ENCODE data around the gene VDAC2. TPM values are rescaled to one million over a fixed set of nuclear protein-coding genes. Genes with fewer than 3 reads are reported as not detected.
A peak's percentile ranks its signal among the peaks of the same experiment; 100 is the strongest.

Gene VDAC2
- total RNA-seq, 4 donors from 2014 or later, result 118 to 152 (median 138) TPM

DNA sequence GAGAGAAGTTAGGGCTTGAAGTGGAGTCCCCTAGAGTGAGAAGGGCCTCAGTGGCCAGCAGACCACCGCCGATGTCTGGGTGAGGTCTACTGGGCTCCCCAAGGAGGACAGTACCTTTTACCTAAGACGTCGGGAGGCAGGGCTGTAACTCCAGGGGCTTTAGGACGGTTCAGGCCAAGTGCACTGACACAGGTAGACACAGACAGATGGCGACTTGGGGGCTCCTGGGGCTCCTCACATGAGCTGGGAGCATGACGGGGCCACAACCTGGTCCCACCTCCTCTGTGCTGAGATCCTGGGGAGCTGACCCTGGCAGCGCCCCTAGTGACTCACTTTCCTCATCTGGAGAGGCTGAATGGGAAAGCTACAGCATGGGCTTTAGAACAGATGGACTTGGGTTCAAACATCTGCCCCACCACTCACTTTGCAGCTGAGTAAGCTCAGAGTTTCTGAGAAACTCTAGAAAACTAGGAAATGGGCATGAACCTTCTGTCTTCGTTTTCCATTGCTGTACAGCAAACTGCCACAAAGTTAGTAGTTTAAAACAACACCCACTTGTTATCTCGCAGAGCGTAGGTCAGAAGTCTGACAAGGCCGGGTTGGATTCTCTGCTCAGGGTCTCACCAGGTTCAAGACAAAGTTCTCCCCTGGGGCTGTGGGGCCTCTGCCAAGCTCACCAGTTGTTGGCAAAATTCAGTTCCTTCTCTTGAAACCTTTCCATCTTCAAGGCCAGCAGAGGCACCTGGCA is 29.9 kb downstream of the VDAC2 start:
- Histone ChIP-seq H3K4me1 (peaks cover 0 to 33% (median 4%) of the 10 kb centered on the region in 4 donors), H3K27ac (no peak overlapping the region), H3K27me3 (no peaks in the 10 kb centered on the region), H3K9me3 (no peaks in the 10 kb centered on the region), H3K4me3 (no peak overlapping the region), H3K36me3 (no peaks in the 10 kb centered on the region)
- TF ChIP-seq, protein P1, sequence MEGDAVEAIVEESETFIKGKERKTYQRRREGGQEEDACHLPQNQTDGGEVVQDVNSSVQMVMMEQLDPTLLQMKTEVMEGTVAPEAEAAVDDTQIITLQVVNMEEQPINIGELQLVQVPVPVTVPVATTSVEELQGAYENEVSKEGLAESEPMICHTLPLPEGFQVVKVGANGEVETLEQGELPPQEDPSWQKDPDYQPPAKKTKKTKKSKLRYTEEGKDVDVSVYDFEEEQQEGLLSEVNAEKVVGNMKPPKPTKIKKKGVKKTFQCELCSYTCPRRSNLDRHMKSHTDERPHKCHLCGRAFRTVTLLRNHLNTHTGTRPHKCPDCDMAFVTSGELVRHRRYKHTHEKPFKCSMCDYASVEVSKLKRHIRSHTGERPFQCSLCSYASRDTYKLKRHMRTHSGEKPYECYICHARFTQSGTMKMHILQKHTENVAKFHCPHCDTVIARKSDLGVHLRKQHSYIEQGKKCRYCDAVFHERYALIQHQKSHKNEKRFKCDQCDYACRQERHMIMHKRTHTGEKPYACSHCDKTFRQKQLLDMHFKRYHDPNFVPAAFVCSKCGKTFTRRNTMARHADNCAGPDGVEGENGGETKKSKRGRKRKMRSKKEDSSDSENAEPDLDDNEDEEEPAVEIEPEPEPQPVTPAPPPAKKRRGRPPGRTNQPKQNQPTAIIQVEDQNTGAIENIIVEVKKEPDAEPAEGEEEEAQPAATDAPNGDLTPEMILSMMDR (IDR thresholded peaks at IDR 0.05), result no peak
- TF ChIP-seq POLR2A (IDR thresholded peaks at IDR 0.05), result no peak
- no peak for DNase-seq

DNA sequence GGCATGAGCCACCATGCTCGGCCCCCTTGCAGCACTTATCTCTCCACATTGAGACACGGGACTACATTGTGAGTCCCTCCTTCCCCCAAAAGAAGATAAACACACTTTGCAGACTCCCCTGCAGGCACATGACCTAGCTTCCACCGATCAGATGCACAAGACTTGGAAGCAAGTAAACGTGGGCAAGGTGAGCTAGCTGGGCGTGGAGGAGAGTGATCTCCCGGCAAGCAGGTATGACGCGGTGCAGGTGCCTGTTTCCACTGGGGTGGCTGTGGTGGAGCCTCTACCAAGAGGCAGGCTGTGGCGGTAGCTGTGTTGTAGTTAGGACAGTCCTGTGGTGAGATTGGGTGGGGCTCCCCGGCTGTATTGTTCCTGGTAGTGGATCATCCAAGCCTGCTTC is 32.8 kb downstream of the VDAC2 start:
- peak overlapping the region in 1 of 4 donors; percentile 33 for H3K27ac ChIP-seq

DNA sequence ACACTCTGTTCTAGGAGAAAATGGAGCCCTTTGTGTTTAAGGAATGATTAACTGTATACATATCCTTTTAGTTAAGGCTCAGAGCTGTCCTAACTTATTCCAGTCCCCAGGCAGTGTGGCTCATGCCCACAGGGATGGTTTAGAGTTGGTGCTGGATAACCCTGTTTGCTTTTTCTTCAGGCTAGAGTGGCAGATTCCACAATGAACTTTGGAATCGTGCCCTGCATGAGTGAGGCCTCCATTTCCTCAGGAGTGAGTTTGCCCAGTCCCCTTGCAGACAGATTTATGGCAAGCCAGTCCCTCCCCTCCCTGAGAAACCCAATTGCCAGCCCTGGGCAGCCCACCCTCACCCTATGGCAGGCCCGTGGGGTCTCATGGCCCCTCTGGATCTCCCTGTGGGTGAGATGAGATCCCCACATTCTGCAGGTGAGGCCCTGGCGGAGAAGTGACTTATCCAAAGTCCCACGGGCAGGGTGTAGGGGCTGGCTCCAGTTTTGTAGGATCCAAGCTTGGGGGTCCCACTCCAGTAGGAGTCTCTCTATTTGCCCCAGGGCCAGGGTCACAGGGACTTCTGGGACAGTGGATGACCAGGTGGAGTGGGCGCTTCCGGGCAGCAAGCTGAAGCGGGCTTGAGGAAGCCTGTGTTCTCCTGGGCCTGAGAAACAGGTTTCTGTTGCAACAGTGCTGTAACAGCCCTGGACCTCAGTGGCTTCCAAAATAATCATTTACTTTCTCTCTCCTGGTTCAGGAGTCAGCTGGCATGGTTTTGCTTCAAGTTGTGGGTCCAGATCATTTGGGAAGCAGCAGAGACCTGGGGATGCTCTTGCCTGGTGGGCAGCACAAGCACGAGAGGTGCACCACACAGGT is 34.1 kb downstream of the VDAC2 start:
- Histone ChIP-seq H3K27ac (peak overlapping the region in 2 of 4 donors; percentile 52 to 85), H3K4me1 (peaks cover 0 to 27% (median 4%) of the 10 kb centered on the region in 4 donors), H3K36me3 (no peaks in the 10 kb centered on the region), H3K9me3 (no peaks in the 10 kb centered on the region), H3K27me3 (no peaks in the 10 kb centered on the region), H3K4me3 (no peak overlapping the region)
- peak in 1 of 3 donors; percentile 35 for DNase-seq
- TF ChIP-seq, protein P1 (IDR thresholded peaks at IDR 0.05), result no peak
- TF ChIP-seq POLR2A (IDR thresholded peaks at IDR 0.05), result no peak

More for the DNA sequence above, 32.8 kb downstream of the VDAC2 start:
- no peaks in the 10 kb centered on the region for H3K27me3 ChIP-seq
- TF ChIP-seq POLR2A (IDR thresholded peaks at IDR 0.05), result no peak
- TF ChIP-seq, protein P1 (IDR thresholded peaks at IDR 0.05), result no peak
- peaks cover 0 to 27% (median 4%) of the 10 kb centered on the region in 4 donors for H3K4me1 ChIP-seq
- H3K36me3 ChIP-seq, result no peaks in the 10 kb centered on the region
- no peak overlapping the region for H3K4me3 ChIP-seq
- DNase-seq, result no peak
- no peaks in the 10 kb centered on the region for H3K9me3 ChIP-seq

DNA sequence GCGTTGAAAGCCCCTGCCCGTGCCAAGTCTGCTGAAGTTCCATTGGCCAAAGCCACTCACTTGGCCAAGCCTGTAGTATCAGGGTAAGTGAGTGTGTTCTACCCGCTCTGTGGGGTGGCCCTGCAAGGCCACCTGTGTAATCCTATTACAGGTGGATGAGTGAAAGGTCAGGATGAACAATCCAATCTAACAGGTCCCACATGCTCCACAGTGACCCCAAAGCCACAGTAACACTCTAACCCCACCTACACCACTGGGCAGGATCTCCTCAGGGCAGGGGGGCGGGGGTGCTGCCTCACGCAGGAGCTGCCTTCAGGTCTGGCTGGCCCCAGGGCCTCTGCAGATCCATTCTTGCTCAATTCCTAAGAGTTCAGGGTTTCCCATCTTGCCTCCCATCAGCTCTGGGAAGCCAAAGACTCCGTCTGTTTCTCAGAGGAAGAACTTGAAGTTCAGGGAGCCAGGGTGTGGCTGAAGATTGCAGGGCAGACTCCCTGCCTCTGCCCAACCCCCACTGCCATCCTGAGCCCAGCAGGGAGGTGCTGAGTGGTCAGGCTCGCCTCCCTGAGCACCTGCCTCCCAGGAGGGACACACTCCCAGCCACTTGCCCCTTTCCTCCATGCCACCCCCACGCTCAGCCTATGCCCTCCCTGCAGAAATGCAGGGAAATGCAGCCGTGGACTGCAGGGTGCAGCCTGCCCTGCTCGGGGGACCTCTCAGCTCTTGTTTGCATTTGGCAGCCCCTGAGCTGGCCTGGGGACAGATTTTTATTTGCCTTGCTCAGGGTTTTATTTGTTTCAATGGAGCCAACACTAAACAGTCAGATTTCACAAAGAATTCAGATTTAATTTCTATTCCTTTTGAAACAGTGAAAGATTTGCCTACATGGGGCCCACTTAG is 35.0 kb downstream of the VDAC2 start:
- H3K27ac ChIP-seq, result peak overlapping the region in 3 of 4 donors; percentile 32 to 85 (median 52)

More for the DNA sequence above, 35.0 kb downstream of the VDAC2 start:
- Histone ChIP-seq H3K4me1 (peaks cover 0 to 27% (median 4%) of the 10 kb centered on the region in 4 donors), H3K36me3 (no peaks in the 10 kb centered on the region), H3K27me3 (no peaks in the 10 kb centered on the region), H3K4me3 (no peak overlapping the region), H3K9me3 (no peaks in the 10 kb centered on the region)
- DNase-seq, result peak in 2 of 3 donors; percentile 82 to 84
- TF ChIP-seq, protein P1 (IDR thresholded peaks at IDR 0.05), result no peak
- TF ChIP-seq POLR2A (IDR thresholded peaks at IDR 0.05), result no peak

Data from Peyer's patch (tissue), 4 donors.